HT1080 (cell line): ENCODE measurements around the gene SGMS2. TPM values are rescaled to one million over a fixed set of nuclear protein-coding genes. Genes with fewer than 3 reads are reported as not detected.

Experiments
- DNase-seq: peaks from one replicate; pipeline ENCODE4 v3.0.0-alpha.2; 2015; ENCODE audit warnings: low read depth
- polyA plus RNA-seq, 2 experiments: library from polyadenylated mRNA; depleted of rRNA; stranded (reverse); fragments of >200 nt; gene quantifications; 2 replicates each; pipeline ENCODE4 v1.2.3, GENCODE V29; 2015
- total RNA-seq: library from RNA; depleted of rRNA; stranded (reverse); fragments of >200 nt; shearing (Covaris generic); gene quantifications from 2 replicates; pipeline ENCODE4 v1.2.3, GENCODE V29; 2014; rRNA removed

SGMS2 gene
- total RNA-seq, result 13.8 and 20.8 TPM in 2 replicates
- 10.9 and 12.8 TPM in 2 replicates for polyA plus RNA-seq (2015; cell fraction: cytosol; rRNA removed)
- polyA plus RNA-seq (2015; cell fraction: nucleus; rRNA removed), result 7.3 and 10.9 TPM in 2 replicates

- peak; percentile 84 for DNase-seq
Measured at GRCh38 chr4:107824350-107825071, at the start of gene SGMS2. SGMS2 (plus strand) TSS chr4:107824932; CDS start chr4:107895554, 70,622 bp downstream.

GRCh38 chr4:107777890-107778289 is 46.8 kb upstream of the SGMS2 start:
- no peak for DNase-seq

GRCh38 chr4:107778784-107779530 is 45.8 kb upstream of the SGMS2 start:
- DNase-seq, result no peak

- no peak for DNase-seq
Measured at GRCh38 chr4:107780665-107781064, 44.1 kb upstream of the SGMS2 start.

- DNase-seq, result no peak
Measured at GRCh38 chr4:107791902-107792301, 32.8 kb upstream of the SGMS2 start.

GRCh38 chr4:107792711-107793110 is 32.0 kb upstream of the SGMS2 start:
- no peak for DNase-seq

- DNase-seq, result no peak
Measured at GRCh38 chr4:107793996-107794395, 30.7 kb upstream of the SGMS2 start.

- DNase-seq, result no peak
Measured at GRCh38 chr4:107799669-107800450, 24.9 kb upstream of the SGMS2 start.

GRCh38 chr4:107800706-107801105 is 24.0 kb upstream of the SGMS2 start:
- no peak for DNase-seq

GRCh38 chr4:107801766-107802211 is 22.9 kb upstream of the SGMS2 start:
- peak; percentile 88 for DNase-seq

- DNase-seq, result peak; percentile 42
Measured at GRCh38 chr4:107804956-107805355, 19.8 kb upstream of the SGMS2 start.

- DNase-seq, result no peak
Measured at GRCh38 chr4:107806196-107806595, 18.5 kb upstream of the SGMS2 start.

GRCh38 chr4:107808572-107808971 is 16.2 kb upstream of the SGMS2 start:
- no peak for DNase-seq

- no peak for DNase-seq
Measured at GRCh38 chr4:107809210-107809609, 15.5 kb upstream of the SGMS2 start.

GRCh38 chr4:107814758-107815157 is 10.0 kb upstream of the SGMS2 start:
- no peak for DNase-seq

- no peak for DNase-seq
Measured at GRCh38 chr4:107815158-107815557, 9.6 kb upstream of the SGMS2 start.

GRCh38 chr4:107818301-107818910 is 6.3 kb upstream of the SGMS2 start:
- DNase-seq, result peak; percentile 21

- no peak for DNase-seq
Measured at GRCh38 chr4:107823870-107824349, 822 bp upstream of the SGMS2 start.

GRCh38 chr4:107825072-107825824 is 516 bp downstream of the SGMS2 start:
- DNase-seq, result peak; percentile 51

GRCh38 chr4:107826421-107826980 is 1.8 kb downstream of the SGMS2 start:
- no peak for DNase-seq
